HEK293 (cell line): ENCODE measurements around the gene EIF4E2.

Source experiments
- ZNF239 ChIP-seq: fragments of 450-650 bp; formaldehyde crosslinking; IDR thresholded peaks from 2 replicates; pipeline ENCODE4 v1.5.1; 2016; ENCODE audit warnings: missing biosample characterization, missing genetic modification characterization
- ZNF292 ChIP-seq: fragments of 450-650 bp; formaldehyde crosslinking; IDR thresholded peaks from 2 replicates; pipeline ENCODE4 v1.5.1; 2016; ENCODE audit warnings: low read depth, missing biosample characterization, missing genetic modification characterization, borderline replicate concordance
- ZNF394 ChIP-seq: fragments of 450-650 bp; formaldehyde crosslinking; IDR thresholded peaks from 2 replicates; pipeline ENCODE4 v1.5.1; 2016; ENCODE audit warnings: missing biosample characterization, missing genetic modification characterization, mild to moderate bottlenecking, moderate library complexity, borderline replicate concordance
- ZNF544 ChIP-seq: fragments of 450-650 bp; formaldehyde crosslinking; IDR thresholded peaks from 2 replicates; pipeline ENCODE4 v1.5.0; 2017; ENCODE audit warnings: missing biosample characterization, missing genetic modification characterization
- ZNF626 ChIP-seq: fragments of 450-650 bp; sonication (Bioruptor Pico); formaldehyde crosslinking; IDR thresholded peaks from 2 replicates; pipeline ENCODE4 v1.5.1; 2018; ENCODE audit warnings: missing biosample characterization, missing genetic modification characterization, inconsistent platforms
- ZNF768 ChIP-seq: fragments of 450-650 bp; formaldehyde crosslinking; IDR thresholded peaks from 2 replicates; pipeline ENCODE4 v1.5.1; 2018; ENCODE audit warnings: missing biosample characterization, mild to moderate bottlenecking, missing genetic modification characterization
- ZNF776 ChIP-seq: fragments of 450-650 bp; formaldehyde crosslinking; IDR thresholded peaks from 2 replicates; pipeline ENCODE4 v1.5.0; 2017; ENCODE audit warnings: missing biosample characterization, missing genetic modification characterization, borderline replicate concordance
- TF ChIP-seq, protein P1 (sequence below): fragments of 450-650 bp; formaldehyde crosslinking; IDR thresholded peaks from 2 replicates; pipeline ENCODE4 v1.5.1; 2016; ENCODE audit warnings: missing biosample characterization, missing genetic modification characterization
- TF ChIP-seq, protein P2 (sequence below): fragments of 450-650 bp; formaldehyde crosslinking; conservative IDR thresholded peaks from 2 replicates; pipeline ENCODE4 v1.5.1; 2016; ENCODE audit warnings: low read depth, missing biosample characterization, missing genetic modification characterization
- TF ChIP-seq, protein P3 (sequence below): fragments of 450-650 bp; formaldehyde crosslinking; IDR thresholded peaks from 2 replicates; pipeline ENCODE4 v1.5.1; 2016; ENCODE audit warnings: missing biosample characterization, missing genetic modification characterization

DNA sequence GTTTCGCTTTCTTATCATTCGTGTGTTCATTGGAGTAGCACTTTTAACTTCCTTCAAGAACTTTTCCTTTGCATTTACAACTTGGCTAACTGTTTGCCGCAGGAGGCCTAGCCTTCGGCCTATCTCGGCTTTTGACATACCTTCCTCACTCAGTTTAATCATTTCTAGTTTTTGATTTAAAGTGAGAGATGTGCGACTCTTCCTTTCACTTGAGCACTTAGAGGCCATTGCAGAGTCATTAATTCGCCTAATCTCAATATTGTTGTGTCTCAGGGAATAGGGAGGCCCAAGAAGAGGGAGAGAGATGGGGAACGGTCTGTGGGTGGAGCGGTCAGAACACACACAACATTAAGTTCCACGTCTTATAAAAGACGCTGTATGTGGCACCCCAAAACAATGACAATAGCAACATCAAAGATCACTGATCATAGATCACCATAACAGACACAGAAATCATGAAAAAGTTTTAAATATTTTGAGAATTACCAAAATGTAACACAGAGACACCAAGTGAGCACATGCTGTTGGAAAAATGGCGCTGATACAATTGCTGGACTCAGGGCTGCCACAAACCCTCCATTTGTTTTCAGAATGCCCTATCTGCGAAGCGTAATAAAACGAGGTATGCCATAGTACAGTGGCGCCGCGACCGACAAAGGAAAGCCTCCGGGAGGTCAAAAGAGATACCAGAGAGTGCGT, 685 bp upstream of the EIF4E2 start:
- TF ChIP-seq ZNF776 (tag by site-specific recombination), result no peak
- TF ChIP-seq ZNF544 (tag by site-specific recombination), result no peak
- TF ChIP-seq, protein P1, sequence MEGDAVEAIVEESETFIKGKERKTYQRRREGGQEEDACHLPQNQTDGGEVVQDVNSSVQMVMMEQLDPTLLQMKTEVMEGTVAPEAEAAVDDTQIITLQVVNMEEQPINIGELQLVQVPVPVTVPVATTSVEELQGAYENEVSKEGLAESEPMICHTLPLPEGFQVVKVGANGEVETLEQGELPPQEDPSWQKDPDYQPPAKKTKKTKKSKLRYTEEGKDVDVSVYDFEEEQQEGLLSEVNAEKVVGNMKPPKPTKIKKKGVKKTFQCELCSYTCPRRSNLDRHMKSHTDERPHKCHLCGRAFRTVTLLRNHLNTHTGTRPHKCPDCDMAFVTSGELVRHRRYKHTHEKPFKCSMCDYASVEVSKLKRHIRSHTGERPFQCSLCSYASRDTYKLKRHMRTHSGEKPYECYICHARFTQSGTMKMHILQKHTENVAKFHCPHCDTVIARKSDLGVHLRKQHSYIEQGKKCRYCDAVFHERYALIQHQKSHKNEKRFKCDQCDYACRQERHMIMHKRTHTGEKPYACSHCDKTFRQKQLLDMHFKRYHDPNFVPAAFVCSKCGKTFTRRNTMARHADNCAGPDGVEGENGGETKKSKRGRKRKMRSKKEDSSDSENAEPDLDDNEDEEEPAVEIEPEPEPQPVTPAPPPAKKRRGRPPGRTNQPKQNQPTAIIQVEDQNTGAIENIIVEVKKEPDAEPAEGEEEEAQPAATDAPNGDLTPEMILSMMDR, result no peak
- no peak for TF ChIP-seq ZNF239 (tag by site-specific recombination)
- no peak for TF ChIP-seq ZNF626 (tag by site-specific recombination)
- TF ChIP-seq, protein P2, sequence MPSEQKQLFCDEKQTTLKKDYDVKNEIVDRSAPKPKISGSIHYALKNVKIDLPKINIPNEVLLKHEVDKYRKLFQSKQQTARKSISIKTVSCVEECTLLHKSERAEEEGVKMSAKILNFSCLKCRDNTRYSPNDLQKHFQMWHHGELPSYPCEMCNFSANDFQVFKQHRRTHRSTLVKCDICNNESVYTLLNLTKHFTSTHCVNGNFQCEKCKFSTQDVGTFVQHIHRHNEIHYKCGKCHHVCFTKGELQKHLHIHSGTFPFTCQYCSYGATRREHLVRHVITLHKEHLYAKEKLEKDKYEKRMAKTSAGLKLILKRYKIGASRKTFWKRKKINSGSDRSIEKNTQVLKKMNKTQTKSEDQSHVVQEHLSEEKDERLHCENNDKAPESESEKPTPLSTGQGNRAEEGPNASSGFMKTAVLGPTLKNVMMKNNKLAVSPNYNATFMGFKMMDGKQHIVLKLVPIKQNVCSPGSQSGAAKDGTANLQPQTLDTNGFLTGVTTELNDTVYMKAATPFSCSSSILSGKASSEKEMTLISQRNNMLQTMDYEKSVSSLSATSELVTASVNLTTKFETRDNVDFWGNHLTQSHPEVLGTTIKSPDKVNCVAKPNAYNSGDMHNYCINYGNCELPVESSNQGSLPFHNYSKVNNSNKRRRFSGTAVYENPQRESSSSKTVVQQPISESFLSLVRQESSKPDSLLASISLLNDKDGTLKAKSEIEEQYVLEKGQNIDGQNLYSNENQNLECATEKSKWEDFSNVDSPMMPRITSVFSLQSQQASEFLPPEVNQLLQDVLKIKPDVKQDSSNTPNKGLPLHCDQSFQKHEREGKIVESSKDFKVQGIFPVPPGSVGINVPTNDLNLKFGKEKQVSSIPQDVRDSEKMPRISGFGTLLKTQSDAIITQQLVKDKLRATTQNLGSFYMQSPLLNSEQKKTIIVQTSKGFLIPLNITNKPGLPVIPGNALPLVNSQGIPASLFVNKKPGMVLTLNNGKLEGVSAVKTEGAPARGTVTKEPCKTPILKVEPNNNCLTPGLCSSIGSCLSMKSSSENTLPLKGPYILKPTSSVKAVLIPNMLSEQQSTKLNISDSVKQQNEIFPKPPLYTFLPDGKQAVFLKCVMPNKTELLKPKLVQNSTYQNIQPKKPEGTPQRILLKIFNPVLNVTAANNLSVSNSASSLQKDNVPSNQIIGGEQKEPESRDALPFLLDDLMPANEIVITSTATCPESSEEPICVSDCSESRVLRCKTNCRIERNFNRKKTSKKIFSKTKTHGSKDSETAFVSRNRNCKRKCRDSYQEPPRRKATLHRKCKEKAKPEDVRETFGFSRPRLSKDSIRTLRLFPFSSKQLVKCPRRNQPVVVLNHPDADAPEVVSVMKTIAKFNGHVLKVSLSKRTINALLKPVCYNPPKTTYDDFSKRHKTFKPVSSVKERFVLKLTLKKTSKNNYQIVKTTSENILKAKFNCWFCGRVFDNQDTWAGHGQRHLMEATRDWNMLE (tag by site-specific recombination), result no peak
- no peak for TF ChIP-seq ZNF768
- no peak for TF ChIP-seq ZNF292
- no peak for TF ChIP-seq ZNF394 (tag by site-specific recombination)
- TF ChIP-seq, protein P3, sequence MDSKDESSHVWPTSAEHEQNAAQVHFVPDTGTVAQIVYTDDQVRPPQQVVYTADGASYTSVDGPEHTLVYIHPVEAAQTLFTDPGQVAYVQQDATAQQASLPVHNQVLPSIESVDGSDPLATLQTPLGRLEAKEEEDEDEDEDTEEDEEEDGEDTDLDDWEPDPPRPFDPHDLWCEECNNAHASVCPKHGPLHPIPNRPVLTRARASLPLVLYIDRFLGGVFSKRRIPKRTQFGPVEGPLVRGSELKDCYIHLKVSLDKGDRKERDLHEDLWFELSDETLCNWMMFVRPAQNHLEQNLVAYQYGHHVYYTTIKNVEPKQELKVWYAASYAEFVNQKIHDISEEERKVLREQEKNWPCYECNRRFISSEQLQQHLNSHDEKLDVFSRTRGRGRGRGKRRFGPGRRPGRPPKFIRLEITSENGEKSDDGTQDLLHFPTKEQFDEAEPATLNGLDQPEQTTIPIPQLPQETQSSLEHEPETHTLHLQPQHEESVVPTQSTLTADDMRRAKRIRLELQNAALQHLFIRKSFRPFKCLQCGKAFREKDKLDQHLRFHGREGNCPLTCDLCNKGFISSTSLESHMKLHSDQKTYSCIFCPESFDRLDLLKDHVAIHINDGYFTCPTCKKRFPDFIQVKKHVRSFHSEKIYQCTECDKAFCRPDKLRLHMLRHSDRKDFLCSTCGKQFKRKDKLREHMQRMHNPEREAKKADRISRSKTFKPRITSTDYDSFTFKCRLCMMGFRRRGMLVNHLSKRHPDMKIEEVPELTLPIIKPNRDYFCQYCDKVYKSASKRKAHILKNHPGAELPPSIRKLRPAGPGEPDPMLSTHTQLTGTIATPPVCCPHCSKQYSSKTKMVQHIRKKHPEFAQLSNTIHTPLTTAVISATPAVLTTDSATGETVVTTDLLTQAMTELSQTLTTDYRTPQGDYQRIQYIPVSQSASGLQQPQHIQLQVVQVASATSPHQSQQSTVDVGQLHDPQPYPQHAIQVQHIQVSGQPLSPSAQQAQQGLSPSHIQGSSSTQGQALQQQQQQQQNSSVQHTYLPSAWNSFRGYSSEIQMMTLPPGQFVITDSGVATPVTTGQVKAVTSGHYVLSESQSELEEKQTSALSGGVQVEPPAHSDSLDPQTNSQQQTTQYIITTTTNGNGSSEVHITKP (tag by site-specific recombination), result no peak
